NCI-H524 treated with DMSO at 0.1 percent for 48 hours (cell line): ENCODE data around the gene UBN1.
"Not testable (repeated sequence)": the region's sequence is repeated elsewhere in the genome, so short reads cannot be mapped to it uniquely, and the experiment has no call there.

Experiments
- DNase-seq: peaks from one replicate; lab custom pipeline; 2025; lab: John Stamatoyannopoulos, UW

The UBN1 gene

DNA sequence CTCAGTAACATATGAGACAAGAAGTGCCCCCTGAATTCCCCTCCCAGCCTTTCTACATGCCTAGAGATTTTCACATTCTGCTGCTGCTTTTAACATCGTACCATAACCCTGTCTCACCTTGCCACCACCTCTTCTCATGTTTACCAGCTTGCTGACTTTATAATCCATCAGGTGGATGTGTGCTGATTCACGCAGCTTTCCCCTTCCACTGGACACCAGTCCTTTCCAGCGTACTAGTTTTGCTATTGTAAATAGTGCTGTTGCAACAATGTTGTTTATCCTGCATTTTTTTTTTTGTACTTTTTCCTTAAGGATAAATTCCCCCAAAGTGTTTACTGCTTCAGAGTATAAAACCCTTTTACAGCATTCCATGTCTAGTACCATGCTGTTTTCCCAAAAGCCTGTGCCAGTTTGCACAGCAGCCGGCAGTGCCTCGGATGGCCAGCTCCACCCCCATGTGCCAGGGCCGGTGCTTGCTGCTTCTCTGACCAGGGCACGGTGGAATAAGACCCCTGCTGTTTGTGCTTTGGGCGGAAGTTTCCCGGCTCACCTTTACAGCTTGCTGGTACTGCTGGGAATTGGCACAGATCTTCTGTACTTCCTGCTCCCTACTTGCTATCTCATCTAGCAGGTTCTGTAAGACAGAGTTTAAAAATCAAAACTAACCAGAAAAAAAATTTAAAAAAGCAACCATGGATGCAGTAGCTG lies 41.3 kb downstream of the UBN1 start:
- DNase-seq, result no peak

DNA sequence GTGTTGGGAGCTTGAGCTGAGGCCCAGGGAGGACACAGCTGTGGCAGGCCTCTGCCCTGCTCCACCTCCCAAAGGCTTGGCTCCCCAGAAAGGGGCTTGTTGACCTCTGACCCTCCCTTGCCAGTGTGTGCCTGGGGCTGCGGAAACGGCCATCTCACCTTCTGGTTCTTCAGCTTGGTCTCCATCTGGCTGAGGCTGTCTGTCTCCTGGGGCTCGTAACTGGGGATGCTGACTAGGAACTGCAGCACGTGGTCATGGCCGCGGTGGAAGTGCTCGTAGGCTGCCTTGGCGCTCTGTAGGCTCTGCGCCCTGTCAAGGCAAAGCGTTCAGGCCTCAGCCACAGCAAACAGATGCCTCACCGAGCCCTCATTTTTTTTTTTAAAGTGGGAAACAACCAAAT lies 42.7 kb downstream of the UBN1 start:
- DNase-seq, result no peak

DNA sequence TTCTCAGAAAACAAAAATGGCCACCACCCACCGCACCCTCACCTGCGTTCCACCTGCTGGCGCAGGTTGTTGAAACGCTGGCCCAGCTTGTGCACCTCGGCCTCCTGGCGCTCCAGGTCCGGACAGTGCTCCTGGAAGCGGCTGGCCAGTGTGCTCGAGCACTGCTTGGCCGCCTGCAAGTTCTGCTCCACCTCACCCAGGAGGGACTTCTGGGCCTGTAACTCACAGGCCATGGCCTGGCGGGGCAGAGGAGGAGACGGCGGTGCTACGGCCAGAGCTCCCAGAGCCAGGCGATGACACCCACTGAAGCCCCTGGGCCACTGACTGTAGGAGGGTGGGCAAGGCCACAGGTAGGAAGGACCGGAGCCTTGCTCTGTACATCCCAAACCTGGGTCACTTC lies 43.4 kb downstream of the UBN1 start:
- DNase-seq, result no peak

DNA sequence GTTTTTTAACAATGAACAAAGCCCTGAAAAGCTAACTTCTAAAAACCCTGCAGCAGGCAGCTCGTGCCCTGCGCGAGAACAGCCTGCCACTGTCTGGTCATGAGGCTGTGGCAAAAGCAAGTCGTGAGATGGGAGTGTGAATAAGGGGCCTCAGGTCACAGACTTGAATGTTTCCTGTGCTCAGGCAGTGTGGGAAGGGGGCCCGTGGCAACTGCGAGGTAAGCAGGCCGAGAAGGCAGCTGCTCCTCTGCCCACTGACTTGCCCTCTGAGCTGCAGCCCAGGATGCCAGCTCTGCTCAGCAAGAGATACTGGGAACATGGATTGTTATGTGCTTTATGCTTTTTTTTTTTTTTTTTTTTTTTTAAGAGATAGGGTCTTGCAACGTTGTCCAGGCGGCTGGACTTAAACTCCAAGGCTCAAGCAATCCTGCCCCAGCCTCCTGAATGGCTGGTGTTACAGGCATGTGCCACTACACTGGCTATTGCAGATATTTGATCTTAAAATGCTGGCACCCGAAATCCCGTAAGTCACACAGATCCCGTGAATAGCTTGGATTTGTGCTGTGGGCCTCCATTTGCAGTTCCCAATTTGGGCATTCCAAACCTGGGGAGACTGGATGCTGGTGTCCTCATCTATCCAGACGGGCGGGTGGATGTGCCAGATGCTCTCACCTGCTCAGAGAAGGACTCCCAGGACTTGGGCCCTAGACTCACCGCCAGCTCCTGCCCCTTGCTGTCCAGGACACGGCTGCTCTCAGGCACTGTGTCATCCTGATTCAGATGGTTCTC lies 44.0 kb downstream of the UBN1 start:
- no peak for DNase-seq

DNA sequence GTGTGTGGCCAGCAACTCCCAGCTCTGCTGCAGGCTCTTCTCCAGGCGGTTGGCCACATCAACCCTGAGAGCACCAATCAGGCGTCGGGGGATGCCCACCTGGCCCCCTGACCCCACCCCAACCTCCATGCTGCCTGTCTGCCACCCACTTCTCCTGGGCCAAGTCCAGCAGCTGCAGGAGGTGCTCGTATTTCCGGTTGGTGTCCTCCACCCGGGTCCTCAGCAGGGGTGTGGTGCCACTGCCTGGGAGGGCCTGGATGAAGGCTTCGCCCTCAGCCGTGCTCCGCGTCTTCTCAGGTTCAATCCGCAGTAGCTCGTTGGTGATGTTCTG lies 44.6 kb downstream of the UBN1 start:
- no peak for DNase-seq

DNA sequence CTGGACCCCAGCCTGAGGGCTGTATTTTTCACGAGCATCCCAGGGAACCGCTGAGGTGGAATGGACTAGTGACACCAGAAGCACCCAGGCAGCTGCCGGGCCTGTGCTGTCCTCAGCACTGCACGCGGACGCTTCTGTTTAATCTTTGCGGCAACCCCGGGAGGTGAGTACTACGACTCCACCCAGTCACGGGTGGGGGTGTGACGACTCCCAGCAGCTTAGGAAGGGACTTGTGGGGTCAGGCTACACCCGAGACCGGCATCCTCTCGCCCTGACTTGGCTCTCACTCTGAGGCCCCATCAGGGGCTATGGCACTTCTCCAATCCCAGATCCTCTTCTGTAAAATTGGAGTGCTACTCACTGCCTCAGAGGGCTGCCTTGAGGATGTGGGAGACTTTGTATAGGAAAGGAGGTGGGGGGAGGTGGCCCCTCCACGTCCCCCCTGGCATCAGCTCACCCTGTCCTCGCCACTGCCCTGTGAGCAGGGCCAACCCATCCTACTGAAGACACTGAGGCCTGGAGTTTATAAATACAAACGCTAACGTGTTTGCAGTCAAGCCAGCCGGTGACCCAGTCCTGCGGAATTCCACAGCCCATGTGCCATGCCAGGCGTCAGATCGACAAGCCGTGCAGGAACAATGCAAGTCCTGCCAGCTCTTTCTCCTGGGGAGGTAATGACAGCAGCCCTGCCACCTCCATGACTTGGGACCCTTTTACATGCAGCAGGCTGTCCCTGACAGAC lies 45.3 kb downstream of the UBN1 start:
- no peak for DNase-seq

DNA sequence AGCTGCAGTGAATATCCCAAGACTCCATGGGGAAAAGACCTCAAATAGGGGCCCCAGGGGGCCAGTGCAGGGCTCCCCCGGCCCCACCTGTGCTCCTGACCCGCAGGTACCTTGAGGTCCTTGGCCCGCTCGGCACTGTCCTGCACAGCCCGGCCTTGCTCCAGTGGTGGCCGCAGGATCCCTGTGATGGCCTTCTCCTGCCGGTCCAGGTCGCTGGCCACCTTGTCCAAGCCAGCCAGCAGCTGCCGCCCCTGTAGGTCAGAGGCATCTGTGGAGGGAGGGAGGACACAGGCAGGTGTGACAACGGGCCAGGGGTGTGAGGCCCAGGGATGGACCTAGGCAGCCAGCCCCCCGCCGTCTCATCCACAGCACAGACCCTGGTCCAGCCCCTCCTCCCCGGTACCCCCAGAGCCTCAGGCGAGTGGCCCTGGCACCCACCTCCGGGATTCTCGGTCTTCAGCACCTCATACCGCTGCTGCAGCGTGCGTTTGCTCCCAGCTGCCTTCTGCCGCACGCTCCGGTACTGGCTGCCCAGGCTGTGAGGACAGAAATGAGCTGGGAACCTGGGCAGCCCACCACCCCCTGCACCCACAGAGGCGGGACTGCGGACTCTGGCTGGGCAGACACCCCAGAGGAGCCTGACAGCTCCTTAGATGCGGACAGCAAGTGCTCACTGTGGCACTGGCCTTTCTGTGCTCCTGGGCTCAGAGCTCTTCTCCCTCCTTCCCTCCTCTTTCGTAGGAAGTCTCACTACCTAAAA lies 46.0 kb downstream of the UBN1 start:
- DNase-seq, result no peak

DNA sequence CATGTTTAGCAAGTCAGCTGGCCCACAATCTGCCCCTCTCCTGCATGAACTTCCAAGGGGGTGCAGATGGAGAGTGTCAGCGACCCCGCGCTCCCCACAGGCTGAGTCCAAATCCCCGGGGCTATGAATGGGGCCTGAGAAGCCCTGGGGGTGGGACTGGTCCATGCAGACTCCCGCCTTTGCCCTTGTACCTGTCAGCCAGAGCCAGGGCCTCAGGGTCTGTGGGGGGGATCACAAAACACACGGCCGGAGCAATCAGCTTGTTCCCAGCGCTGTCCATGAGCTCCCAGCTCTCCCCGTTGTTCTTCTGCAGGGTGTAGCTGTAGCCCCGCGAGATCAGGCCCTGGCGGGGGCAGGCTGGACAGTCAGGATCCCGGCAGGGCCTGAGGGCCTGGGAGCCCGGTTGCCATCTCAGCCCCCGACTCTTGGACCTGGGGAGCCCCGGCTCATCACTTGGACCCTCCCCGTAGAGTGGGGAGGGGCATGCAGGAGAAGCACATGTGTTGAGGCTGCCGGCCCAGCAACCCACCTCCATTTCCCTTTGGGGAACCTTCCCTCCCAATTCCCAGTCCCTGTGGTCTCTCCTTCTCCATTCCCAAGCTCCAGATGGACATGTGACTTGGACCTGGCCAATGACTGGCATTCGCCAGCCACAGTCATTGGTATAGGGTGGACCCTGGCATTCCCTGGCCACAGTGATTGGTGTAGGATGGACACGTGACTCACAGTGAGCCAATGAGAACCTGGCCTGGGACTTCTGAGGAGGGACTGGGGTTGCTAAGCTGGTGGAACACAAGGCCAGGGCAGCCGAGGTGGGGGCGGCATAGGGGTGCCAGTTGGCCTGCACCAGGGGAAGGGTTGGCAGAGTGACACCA lies 47.2 kb downstream of the UBN1 start:
- DNase-seq, result no peak

DNA sequence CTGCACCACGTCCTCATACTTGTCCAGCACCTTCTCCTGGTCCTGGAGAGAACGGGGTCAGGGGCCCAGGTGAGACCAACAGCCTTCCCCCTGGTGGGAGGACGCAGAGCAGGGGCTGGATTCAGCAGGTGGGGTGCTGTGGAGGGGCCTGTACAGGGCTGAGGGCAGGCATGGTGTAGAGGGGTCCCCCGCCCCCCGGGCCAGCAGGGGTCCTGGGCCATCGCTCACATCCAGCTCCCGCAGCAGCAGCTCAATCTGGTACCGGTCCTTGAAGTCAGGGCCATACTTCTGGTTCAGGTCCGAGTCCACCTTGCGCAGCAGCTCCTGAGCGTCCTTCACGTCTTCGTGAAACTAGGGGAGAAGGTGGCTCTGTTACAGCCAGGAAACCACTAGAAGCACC lies 48.1 kb downstream of the UBN1 start:
- no peak for DNase-seq

DNA sequence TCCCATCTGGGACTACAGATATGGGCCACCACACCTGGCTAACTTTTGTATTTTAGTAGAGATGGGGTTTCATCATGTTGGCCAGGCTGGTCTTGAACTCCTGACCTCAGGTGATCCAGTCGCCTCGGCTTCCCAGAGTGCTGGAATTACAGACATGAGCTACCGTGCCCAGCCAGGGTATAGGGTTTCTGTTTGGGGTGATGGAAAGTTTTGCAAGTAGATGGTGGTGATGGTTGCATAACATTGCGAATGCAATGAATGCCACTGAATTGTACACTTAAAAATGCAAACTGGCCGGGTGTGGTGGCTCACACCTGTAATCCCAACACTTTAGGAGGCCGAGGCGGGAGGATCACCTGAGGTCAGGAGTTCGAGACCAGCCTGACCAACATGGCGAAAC lies 49.5 kb downstream of the UBN1 start:
- not testable (repeated sequence) for DNase-seq

DNA sequence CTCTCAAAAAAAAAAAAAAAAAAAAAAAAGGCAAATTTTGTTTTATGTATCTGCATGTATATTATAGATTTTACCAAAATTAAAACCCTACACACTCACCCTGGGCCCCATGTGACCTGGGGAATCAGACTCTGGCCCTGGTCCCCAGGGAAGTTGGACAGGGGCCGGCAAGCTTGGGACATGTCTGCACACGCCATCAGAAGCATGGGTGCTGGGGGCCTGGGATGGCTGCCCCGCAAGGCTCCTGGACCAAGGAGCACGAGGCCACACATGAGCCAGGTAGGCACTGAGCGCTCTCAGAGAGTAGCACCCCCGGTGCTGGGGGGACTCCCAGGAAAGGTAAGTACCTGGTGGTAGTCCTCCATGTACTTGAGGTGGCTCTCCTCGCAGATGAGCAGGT lies 50.0 kb downstream of the UBN1 start:
- no peak for DNase-seq

DNA sequence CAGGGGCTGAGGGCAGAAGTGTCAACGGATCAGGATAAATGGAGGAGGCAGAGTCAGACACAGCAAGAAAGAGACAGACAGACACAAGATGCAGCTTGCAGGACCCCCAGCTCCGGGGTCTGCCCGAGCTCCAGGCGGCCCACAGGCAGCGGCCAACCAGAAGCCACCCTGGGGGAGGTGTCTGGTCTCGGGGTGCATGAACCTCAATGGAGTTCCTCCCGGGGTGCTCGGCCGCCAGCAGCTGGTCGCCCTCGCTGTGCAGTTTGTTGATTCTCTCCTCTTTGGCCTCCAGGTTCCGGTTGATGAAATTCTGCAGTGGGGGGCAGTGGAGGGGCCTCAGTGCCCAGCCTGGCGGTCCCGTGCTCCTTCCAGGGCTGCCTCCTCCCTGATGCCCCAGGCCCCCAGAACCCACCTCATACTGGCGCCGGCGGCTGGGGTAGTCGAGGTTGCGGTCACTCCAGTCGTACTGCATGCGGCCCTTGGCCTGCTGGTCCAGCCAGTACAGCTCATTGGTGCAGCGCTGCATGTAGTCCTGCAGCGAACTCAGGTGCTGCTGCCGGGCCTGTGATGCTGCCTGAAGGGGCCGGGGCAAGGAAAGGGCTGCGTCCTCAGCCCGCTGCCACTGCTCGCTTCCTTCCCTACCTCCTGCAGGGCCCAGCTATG lies 51.7 kb downstream of the UBN1 start:
- DNase-seq, result no peak

DNA sequence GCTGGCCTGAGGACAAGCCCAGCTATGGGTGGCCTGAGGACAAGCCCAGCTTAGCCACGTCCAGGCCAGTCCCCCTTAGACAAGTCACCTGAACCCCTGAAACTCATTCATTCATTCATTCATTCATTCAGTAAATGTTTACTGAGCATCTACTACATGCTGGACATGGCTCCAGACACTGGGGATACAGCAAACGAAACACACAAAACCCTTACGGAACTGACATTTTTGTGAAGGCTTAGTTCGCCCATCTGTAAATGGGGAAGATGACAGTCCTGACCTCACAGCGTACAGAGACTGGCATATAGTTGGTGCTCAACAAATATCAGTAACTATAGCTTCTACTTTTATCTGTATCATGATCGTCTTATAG lies 52.2 kb downstream of the UBN1 start:
- no peak for DNase-seq

DNA sequence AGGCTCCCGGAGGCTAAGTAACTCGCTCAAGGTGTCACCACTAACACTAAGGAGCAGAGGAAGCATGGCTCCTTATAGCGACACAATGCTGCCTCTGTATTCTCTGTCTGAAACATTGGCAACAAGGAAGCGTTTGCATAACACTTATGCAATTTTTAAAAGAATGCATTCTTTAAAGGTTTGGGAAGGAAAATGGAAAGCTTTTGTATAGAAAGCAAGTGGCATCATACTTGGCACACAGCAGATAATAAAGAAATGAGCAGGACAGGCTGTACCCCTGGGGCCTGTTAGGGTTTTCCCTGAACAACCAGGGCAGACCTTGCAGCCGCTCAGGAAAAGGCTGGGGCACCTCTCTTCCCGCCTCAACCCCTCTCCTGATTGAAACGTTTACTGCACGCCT lies 52.8 kb downstream of the UBN1 start:
- DNase-seq, result no peak

DNA sequence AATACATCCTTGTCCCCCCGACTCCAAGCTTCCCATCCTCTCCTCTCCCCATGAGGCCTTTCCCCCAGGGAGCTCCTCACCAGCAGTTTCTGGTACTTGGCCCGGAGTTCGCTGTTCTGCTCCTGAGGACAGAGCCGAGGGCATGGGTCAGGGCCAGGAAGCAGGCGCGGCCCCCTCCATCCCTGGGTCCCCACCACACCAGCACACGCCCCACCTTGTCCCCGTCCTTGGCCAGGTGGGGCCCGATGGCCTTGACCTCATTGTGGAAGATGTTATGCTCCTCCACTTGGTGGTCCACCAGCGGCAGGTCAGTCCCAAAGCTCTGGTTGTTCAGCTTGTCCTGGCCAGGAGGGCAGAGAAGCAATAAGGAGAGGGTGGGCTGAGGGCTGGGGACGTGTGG lies 53.5 kb downstream of the UBN1 start:
- no peak for DNase-seq

DNA sequence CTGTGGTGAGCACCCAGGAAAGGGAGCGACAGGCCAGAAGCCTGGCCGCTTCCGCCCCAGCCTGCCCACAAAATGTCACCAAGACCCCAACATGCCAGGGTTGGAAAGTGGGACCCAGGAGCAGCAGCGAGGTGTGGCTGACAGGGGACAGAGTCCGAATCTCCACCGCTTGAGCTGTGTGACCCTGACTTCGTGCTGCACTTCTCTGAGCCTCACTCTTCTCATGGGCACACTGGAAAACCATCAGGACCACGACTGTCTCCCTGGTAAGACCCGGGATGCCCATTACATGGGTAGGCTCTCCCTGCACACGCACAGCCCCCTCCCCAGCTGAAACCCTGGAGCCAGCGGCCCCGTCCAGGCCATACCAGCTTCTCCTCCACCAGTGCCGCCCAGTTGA lies 54.8 kb downstream of the UBN1 start:
- DNase-seq, result no peak

DNA sequence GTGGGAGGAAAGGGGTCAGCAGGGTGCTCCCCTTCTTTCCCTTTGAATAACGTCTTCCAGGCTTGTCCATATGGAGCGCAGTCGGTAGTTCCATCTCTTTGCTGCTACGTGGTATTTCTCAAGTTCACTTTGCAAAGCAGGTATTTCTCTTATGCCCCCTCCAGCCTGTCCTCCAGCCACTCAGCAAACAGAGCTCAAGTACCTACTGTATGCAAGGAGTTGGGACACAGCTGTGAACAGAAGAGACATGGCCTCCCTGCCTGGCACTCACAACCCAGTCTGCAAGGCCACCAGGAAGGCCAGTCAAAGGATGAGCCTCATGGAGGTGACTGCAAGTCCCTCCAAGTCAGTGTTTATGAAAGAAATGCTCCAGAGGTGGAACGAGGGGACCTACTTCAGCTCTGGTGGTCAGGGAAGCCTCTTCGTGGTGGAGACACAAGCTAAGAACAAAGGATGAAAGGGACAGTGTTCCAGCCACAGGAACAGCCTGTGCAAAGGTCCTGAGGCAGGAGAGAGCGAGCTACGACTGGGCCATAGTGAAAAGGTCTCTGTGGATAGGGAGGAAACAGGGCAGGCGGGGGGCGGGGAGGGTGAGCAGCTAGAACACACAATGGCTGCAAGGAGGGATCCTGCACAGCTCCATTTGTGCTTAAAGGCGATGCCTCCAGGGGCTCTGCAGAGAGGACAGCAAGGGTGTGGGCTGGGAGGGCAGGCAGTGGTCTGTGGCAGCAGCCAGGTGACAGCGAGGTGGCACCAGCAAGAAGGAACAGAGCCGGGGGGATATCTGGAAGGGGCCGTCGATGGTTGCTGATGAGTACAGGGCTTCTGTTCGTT lies 57.0 kb downstream of the UBN1 start:
- DNase-seq, result no peak

DNA sequence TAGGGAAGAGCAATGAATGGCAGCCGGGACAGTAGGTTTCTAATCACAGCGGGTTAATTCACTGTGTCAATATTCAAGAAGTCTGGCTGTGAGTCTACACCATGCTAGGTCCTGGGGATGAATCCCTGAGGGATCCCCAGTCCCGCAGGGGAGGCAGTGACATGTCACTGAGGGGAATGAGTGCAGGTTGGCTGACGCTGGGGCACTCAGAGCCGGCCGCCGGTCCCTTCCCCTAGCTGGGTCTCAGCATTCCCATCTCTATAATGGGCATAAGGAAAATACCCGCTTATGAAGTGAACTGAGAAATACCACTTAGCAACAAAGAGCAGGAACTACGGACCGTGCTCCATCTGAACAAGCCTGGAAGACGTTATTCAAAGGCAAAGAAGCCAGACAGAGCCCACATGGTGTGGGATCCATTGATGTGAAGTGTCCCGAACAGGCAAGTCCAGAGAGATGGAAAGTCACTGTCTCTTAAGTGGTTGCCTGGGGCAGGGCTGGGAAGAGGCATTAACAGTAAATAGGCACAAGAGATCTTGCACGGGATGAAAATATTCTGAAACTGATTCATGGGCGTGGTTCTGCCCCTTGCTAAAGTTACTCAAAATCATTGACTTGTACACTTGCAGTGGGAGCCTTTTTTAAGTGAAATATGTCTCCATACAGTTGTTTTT lies 57.8 kb downstream of the UBN1 start:
- no peak for DNase-seq

DNA sequence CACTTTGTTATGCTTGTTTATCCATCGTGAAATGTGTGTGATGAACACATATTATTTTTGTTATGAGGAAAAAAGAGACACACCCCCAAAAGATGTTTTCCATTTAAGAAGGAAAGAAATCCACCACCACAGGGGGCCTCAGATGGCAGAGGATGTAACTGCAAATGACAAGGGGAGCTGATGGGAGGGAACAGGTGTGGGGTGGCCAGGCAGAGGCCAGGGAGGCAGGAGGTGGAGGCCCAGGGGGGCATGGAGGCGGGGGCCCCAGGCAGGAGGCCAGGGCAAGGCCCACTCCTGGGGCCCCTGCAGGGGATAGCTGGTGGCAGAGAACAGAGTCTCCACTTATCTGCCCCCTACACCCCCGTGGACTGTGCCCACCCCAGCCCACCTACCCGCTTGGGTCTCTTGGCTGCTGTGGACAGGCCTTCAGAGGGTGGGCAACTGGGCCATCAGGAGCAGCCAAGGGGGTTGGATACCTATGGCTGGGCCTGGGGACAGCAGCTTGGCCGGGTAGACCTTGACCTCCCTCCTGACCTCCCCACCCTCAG lies 61.6 kb downstream of the UBN1 start:
- no peak for DNase-seq
